HG03354 (cell line): Measurements from ENCODE around the gene RBM4B.
A peak's percentile ranks its signal among the peaks of the same experiment; 100 is the strongest.
"Not testable (repeated sequence)": the region's sequence is repeated elsewhere in the genome, so short reads cannot be mapped to it uniquely, and the experiment has no call there.

Experiments
- ATAC-seq: cut with Tn5 transposase; IDR thresholded peaks from one replicate; pipeline ENCODE4 v1.9.1; 2021; ENCODE audit warnings: mild to moderate bottlenecking; ENCODE audit not compliant: unreplicated experiment, poor library complexity, severe bottlenecking

Gene RBM4B, protein sequence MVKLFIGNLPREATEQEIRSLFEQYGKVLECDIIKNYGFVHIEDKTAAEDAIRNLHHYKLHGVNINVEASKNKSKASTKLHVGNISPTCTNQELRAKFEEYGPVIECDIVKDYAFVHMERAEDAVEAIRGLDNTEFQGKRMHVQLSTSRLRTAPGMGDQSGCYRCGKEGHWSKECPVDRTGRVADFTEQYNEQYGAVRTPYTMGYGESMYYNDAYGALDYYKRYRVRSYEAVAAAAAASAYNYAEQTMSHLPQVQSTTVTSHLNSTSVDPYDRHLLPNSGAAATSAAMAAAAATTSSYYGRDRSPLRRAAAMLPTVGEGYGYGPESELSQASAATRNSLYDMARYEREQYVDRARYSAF

GRCh38 chr11:66677599-66678375, at the start of gene RBM4B:
TSS of gene RBM4B (minus strand) at chr11:66677887. CDS start at chr11:66677079, 808 bp downstream.
- ATAC-seq: peak; percentile 86

DNA sequence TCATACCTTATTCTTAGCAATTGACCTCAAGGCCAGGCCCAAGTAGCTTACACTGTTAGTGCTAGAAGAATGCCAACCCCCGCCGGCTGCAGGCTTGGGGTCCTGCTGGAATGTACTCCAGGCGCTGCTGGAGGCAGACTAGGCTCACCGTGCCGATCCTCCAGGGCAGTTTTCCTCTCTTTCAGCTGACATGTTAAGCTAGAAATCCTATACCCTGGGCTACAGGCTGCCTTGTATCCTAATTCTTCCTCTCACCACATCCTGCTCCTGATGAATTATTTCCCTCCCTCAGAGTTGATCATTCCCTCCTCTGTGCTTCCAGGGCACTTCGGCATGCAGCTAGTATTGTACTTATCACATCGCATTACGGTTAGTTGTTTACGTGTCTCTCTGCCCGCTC, 48.0 kb upstream of the RBM4B start:
- no peak for ATAC-seq

GRCh38 chr11:66725114-66725513, 47.4 kb upstream of the RBM4B start:
- ATAC-seq: no peak

- not testable (repeated sequence) for ATAC-seq
These were observed 46.5 kb upstream of the RBM4B start for GRCh38 chr11:66724167-66724566.

GRCh38 chr11:66723693-66724092, 46.0 kb upstream of the RBM4B start:
- no peak for ATAC-seq

DNA sequence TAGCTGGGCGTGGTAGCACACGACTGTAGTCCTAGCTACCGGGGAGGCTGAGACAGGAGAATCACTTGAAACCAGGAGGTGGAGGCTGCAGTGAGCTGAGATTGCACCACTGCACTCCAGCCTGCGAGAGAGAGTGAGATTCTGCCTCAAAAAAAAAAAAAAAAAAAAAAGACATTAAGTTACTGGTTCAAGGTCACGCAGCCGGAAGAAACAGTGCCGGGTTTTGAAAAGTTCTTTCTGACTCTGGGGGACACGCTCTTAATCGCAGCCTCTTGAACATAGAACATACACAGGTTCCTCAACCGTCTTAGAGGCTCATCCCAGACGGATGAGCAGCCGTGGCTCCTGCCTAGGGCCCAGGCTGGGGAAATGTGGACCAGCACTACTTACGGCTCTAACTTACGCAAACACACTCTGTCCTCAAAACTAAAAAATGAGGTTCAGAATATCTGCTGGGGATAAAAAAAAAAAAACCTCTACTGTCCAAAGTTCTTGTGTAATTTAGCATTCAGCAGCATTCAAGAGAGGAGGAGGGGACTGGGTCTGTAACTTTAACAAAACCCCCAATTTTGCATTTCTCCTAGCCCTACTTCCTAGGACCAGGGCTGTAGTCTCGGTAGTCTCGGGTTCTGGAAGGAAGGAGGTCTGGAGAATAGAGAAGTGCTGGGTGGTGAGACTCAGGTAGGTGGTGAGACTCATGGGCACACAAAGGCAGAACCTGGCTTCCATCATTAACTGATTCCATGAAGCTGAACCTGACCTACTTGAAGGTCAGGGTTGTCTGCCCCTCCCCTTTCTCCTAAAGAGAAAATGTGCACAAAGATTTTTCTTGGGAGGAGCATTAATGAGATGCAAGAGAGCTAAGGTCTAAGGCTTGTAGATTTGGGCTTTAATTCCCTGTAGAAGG, 45.3 kb upstream of the RBM4B start:
- no peak for ATAC-seq

DNA sequence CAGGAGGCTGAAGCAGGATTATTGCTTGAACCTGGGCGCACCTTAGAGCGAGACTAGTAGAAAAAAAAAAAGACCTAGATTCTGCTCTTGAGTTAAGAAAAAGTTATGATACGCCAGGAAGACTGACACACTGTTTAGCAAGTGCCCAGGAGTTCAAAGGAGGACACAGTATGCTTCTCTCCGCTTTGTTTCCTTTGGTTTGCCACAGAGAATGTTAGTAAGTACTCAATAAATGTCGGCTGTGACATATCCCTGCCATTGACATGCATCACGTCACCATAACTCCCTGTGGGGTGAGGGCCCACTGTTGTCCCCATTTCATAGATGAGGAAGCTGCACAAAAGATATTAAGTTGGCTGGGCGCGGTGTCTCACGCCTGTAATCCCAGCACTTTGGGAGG, 44.3 kb upstream of the RBM4B start:
- ATAC-seq: no peak

- no peak for ATAC-seq
These were observed 43.3 kb upstream of the RBM4B start for GRCh38 chr11:66720899-66721470.

DNA sequence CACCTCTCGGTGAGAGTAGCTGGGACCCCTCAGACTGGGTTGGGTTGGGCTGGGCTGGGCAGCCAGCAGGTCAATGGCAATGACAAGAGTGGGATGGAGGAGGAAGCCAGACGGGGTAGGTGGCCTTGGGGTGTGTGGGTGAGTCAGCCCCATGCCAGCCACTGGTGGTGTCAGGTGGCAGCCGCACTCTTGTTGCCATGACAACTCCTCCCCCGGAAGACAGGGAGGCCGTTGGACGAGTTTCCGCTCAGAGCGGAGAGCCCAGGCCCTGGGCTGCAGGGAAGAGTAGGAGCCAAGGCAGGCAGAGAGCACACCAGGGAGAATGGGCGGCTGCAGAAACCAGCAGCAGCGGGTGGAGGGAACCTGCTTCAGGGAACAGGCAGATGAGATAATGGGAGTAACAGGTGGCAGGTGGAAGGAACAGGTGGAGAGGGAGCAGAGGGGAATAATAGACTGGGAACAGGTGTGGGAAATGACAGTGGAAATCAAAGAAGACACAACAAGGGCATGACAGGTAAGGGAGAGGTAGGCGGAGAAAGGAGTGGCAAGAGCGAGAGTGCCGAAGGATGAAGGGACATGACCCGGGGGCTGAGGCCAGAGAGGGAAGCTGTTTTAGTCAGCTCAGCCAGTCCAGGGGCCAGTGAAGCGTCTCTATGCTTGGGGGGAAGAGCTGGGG, 42.7 kb upstream of the RBM4B start:
- no peak for ATAC-seq

GRCh38 chr11:66719111-66719872, 41.6 kb upstream of the RBM4B start:
- no peak for ATAC-seq

DNA sequence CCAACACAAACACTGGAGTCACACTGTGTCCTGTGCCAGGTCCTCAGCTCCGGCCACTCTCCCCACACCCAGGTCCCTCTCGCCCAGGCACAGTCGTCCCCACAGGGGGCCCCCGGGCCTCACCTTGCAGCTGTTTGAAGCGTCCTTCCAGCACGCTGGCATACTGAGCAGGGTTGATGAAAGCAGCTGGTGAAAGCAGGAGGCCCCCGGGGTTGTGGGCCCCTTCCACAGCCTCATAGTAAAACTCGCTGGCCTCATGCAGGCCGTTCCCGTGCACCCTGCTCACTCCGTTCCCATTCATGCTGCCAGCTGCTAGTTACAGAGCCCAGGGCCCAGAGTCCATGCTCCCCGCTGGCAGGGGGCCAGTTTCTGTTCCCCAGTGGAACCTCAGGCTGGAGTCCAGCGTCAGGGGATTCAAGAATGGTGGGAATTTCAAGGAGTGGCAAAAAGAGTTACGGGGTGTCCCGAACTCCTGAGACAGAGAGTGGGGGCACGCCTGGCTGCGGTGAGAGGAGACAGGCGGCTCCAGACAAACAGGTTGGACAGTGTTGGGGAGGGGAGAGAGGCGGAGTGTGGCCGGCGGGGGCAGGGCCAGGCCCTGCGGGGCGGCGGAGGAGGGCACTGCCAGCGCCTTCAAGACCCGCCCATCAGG, 40.8 kb upstream of the RBM4B start:
- ATAC-seq: no peak

GRCh38 chr11:66717925-66718319, 40.2 kb upstream of the RBM4B start:
- ATAC-seq: no peak

GRCh38 chr11:66716996-66717395, 39.3 kb upstream of the RBM4B start:
- no peak for ATAC-seq

- no peak for ATAC-seq
These were observed 37.8 kb upstream of the RBM4B start for GRCh38 chr11:66715346-66716085.

- ATAC-seq: no peak
These were observed 36.2 kb upstream of the RBM4B start for GRCh38 chr11:66713746-66714480.

DNA sequence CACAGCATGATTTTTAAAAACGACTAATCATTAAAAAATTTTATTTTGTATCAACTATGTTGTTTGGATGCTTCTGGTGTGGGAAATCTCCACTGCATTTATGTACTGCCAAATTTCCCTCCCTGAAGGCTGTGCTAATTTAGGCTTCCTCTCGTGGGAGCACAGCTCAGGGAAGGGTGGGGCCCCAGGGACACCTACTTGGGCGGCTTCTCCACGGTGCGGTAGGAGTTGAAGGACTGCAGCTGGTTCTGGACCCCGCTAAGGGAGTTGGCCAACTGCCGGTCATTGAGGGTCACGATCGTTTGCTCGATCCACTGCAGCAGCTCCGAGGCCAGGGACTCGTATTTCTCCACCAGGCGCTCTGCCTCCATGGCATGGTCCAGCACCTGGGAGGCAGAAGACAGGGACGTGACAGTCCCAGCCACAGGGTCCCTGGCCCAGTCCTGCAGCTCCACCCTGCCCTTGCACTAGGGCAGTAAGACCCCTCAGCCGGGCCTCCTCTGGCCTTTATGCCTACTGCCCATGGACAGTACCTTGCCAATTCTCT, 32.8 kb upstream of the RBM4B start:
- ATAC-seq: no peak

- ATAC-seq: no peak
These were observed 31.0 kb upstream of the RBM4B start for GRCh38 chr11:66708701-66709100.
